Astrocyte (in vitro differentiated cells and primary cell): Measurements from ENCODE around the gene MAP4K4.

Source experiments
- CTCF ChIP-seq: IDR thresholded peaks from 2 replicates; pipeline ENCODE4 v1.5.1; 2011; ENCODE audit warnings: low read depth, mild to moderate bottlenecking, inconsistent platforms, low read length, moderate library complexity; ENCODE audit not compliant: insufficient read depth
- EZH2 ChIP-seq: IDR thresholded peaks from 2 replicates; pipeline ENCODE4 v1.6.1; 2012; ENCODE audit warnings: mild to moderate bottlenecking, low read length, inconsistent platforms; ENCODE audit not compliant: insufficient read depth

- TF ChIP-seq CTCF: no peak
- no peak for TF ChIP-seq EZH2
Measured at GRCh38 chr2:101675512-101675911, 22.0 kb upstream of the MAP4K4 start.
